ENCODE results near the gene PPP1R37. TPM values are rescaled to one million over a fixed set of nuclear protein-coding genes. Genes with fewer than 3 reads are reported as not detected.
A peak's percentile ranks its signal among the peaks of the same experiment; 100 is the strongest.

Gene PPP1R37
- total and polyA plus RNA-seq, 2 of the 13 experiments (the other 11 are each of a cell fraction or from before 2014, with no cell fraction given) = 9.0 to 14.3 TPM

DNA sequence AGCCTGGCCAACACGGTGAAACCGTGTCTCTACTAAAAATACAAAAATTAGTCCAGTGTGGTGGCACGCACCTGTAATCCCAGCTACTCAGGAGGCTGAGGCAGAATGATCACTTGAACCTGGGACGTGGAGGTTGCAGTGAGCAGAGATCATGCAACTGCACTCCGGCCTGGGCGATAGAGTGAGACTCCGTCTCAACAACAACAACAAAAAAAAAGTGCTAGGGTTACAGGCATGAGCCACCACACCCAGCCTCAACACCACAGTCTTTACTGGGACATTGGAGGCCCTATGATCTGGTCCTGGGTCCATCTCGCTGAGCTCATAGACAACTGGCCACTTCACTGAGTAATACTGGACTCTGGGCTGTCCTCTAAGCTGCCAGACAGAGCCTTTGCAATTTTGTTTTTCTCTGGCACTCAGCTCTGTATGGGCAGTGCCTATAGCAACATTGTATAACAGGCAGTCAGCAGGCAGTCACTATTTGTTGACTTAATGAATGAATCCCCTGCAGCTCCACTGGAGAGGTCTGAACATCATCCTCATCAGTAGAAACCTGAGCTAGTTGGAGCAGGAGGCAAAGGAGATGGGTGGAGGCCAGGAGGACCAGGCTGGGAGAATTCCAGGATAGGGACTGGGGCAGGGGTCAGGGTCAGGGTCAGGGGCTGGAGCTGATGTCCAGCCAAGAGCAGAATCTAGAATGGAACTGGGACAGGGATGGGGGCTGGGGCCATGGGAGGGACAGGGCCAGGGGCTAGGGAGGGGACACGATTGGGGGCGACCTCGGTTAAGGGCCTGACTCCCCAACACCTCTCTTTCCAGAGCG, 93.7 kb downstream of the PPP1R37 start:
- CTCF ChIA-PET (ENCODE audit: low intra/inter-chr PET ratio, low total read pairs) = interaction anchor here (1.3 kb wide), 1 partner anchor 24 kb away, joined by 8 read pairs; no protein-coding TSS in a partner anchor
- H3K4me2 ChIP-seq (ENCODE audit: low read depth, low read length) = peak overlapping the region; percentile 79; the same call in 1 of the 2 replicates
- no peak for TF ChIP-seq ZNF496 (CRISPR knock-in tag; IDR thresholded peaks at IDR 0.05; ENCODE audit: insufficient replicate concordance)
- no peak for TF ChIP-seq STAT5B (CRISPR knock-in tag; IDR thresholded peaks at IDR 0.05)
- no peak for TF ChIP-seq ZNF780A (CRISPR knock-in tag; IDR thresholded peaks at IDR 0.05)
- TF ChIP-seq NR2F1 (CRISPR knock-in tag; IDR thresholded peaks at IDR 0.05) = peak in 1 of 2 experiments; percentile 46; a peak in 1 of 4 replicates
- TF ChIP-seq NR2F6 (IDR thresholded peaks at IDR 0.05) = peak; percentile 55; the same call in 1 of the 2 replicates
- peak; percentile 39; the same call in 1 of the 2 replicates for TF ChIP-seq NR2F6 (CRISPR knock-in tag; IDR thresholded peaks at IDR 0.05)
- TF ChIP-seq SALL1 (CRISPR knock-in tag; IDR thresholded peaks at IDR 0.05) = peak; percentile 40; the same call in 1 of the 2 replicates
- TF ChIP-seq MED1 (CRISPR knock-in tag; IDR thresholded peaks at IDR 0.05) = 0 out of 2 replicates have a peak, but pooled peaks have one; percentile 12
- TF ChIP-seq ARHGAP35 (CRISPR knock-in tag; IDR thresholded peaks at IDR 0.05; ENCODE audit: borderline replicate concordance) = no peak
- no peak for TF ChIP-seq HDAC1 (CRISPR knock-in tag; IDR thresholded peaks at IDR 0.05)
- no peak for TF ChIP-seq ELF3 (CRISPR knock-in tag; IDR thresholded peaks at IDR 0.05)
- no peak for TF ChIP-seq ZMYM3 (CRISPR knock-in tag; IDR thresholded peaks at IDR 0.05)
- no peak for TF ChIP-seq TRIM24 (CRISPR knock-in tag; IDR thresholded peaks at IDR 0.05)
- no peak for TF ChIP-seq ZNF558 (CRISPR knock-in tag; IDR thresholded peaks at IDR 0.05; ENCODE audit: borderline replicate concordance)
- no peak for TF ChIP-seq ATF1 (CRISPR knock-in tag; IDR thresholded peaks at IDR 0.05)
- no peak for TF ChIP-seq ZNF264 (CRISPR knock-in tag; IDR thresholded peaks at IDR 0.05)
- TF ChIP-seq ZNF557 (CRISPR knock-in tag; IDR thresholded peaks at IDR 0.05) = no peak
- no peak for TF ChIP-seq PHF20 (CRISPR knock-in tag; IDR thresholded peaks at IDR 0.05)
- no peak for TF ChIP-seq HNRNPUL1 (IDR thresholded peaks at IDR 0.05; ENCODE audit: low read depth, low read length)
- no peak for TF ChIP-seq ZNF879 (CRISPR knock-in tag; IDR thresholded peaks at IDR 0.05)
- peak; percentile 59; the same call in 1 of the 2 replicates for TF ChIP-seq RFX1 (IDR thresholded peaks at IDR 0.05)
- peak; percentile 52 for TF ChIP-seq SAP130 (CRISPR knock-in tag; IDR thresholded peaks at IDR 0.05; ENCODE audit: low read depth)
- TF ChIP-seq MBD4 (IDR thresholded peaks at IDR 0.05; ENCODE audit: borderline replicate concordance, low read length) = no peak
- TF ChIP-seq ZZZ3 (CRISPR knock-in tag; IDR thresholded peaks at IDR 0.05; ENCODE audit: borderline replicate concordance) = no peak

More for the DNA sequence above, 93.7 kb downstream of the PPP1R37 start:
- H4K20me1 ChIP-seq (ENCODE audit: insufficient read depth, low read length) = 0 out of 2 replicates have a peak, but pooled peaks cover 2% of the 10 kb centered on the region
- H3K27ac ChIP-seq (ENCODE audit: extremely low read length, insufficient read depth, low read length) = no peak overlapping the region
- BruUV-seq (replicated peaks) = no TSS peak
- no peak overlapping the region for H3K9ac ChIP-seq (ENCODE audit: insufficient read depth, low read depth, low read length)
- no peaks in the 10 kb centered on the region for H3K36me3 ChIP-seq (replicated peaks in 1 of 2; ENCODE audit: control insufficient read depth in 1 of 2, insufficient read depth in 2 of 2, low read length in 2 of 2)
- peak overlapping the region in 1 of 3 experiments; percentile 43; a peak in 1 of 6 replicates for H3K4me3 ChIP-seq (replicated peaks in 1 of 3; ENCODE audit: insufficient read depth in 1 of 3, low read depth in 2 of 3, low read length in 3 of 3)
- DNase-seq (ENCODE audit: low spot score) (peak; percentile 75), ATAC-seq (peak; percentile 90), FAIRE-seq (no peak)
- H3K27me3 ChIP-seq (ENCODE audit: control insufficient read depth in 1 of 2, insufficient read depth in 2 of 2, low read length in 2 of 2) = 0 out of 5 replicates have a peak, but pooled peaks cover 0 to 1% of the 10 kb centered on the region in 2 experiments
- in situ Hi-C loops (cut with HindIII; ENCODE audit: extremely low pct_ligation_motif_present, low pct_unique_long_range_greater_than_20kb) = no loop called here
- H3K9me3 ChIP-seq (ENCODE audit: low read length) = no peaks in the 10 kb centered on the region
- H3K79me2 ChIP-seq (ENCODE audit: insufficient read depth, low read length) = no peaks in the 10 kb centered on the region
- no peak overlapping the region for H2AFZ ChIP-seq (ENCODE audit: low read length)
- H3K4me1 ChIP-seq (ENCODE audit: insufficient read depth, low read length) = peaks cover 29% of the 10 kb centered on the region
- WGBS (ENCODE audit: low lambda C conversion rate) = 53% methylated on average over 12 of the region's 12 CpGs
- intact Hi-C loops (cut with micrococcal nuclease; ENCODE audit: unreplicated experiment) = loop anchor here (10.0 kb wide), 1 partner anchor 58 kb away; the partner anchor contains the start of gene EXOC3L2
- POLR2A ChIA-PET = interaction anchor here (1.6 kb wide), 1 partner anchor 8 kb away, joined by 12 read pairs; the partner anchor contains the start of genes BLOC1S3 and TRAPPC6A

Data from HepG2 (cell line).